PFSK-1 (cell line): ENCODE results near the gene GNG8.

Experiments
- FOXP2 ChIP-seq: optimal IDR thresholded peaks from 2 replicates; pipeline ENCODE3; 2011; ENCODE audit warnings: borderline replicate concordance, control low read depth, inconsistent platforms; ENCODE audit not compliant: insufficient read depth; ENCODE audit errors: extremely low read length, extremely low read depth
- POLR2AphosphoS5 ChIP-seq: IDR thresholded peaks from 2 replicates; pipeline ENCODE4 v1.6.1; 2012; ENCODE audit warnings: low read depth, mild to moderate bottlenecking, control low read depth, low read length, moderate library complexity
- REST ChIP-seq, 2 experiments: IDR thresholded peaks; 2 replicates each; pipeline versions ENCODE4 v1.6.1 to v1.8.0; 2011 to 2012; ENCODE audit warnings: low read depth in 2 of 2, low read length in 2 of 2, control low read depth in 1 of 2, inconsistent platforms in 1 of 2, mild to moderate bottlenecking in 1 of 2, moderate library complexity in 1 of 2; ENCODE audit not compliant: insufficient read depth in 1 of 2
- SIN3A ChIP-seq: IDR thresholded peaks from 2 replicates; pipeline ENCODE4 v1.6.1; 2012; ENCODE audit warnings: mild to moderate bottlenecking, low read length, moderate library complexity, borderline replicate concordance; ENCODE audit not compliant: insufficient read depth
- TAF1 ChIP-seq: IDR thresholded peaks from 2 replicates; pipeline ENCODE4 v1.6.1; 2012; ENCODE audit warnings: low read length, control low read depth, borderline replicate concordance; ENCODE audit not compliant: insufficient read depth

The GNG8 gene

GRCh38 chr19:46618670-46619231 lies 17.3 kb downstream of the GNG8 start:
- no peak for TF ChIP-seq POLR2AphosphoS5
- TF ChIP-seq REST (IDR thresholded peaks at IDR 0.05; ENCODE audit: insufficient read depth in 1 of 2, low read depth in 2 of 2, low read length in 2 of 2): no peak
- TF ChIP-seq TAF1: no peak
- no peak for TF ChIP-seq FOXP2
- no peak for TF ChIP-seq SIN3A

GRCh38 chr19:46617601-46618000 lies 18.4 kb downstream of the GNG8 start:
- TF ChIP-seq POLR2AphosphoS5 (no peak), FOXP2 (no peak), TAF1 (no peak), SIN3A (no peak), REST (IDR thresholded peaks at IDR 0.05; ENCODE audit: insufficient read depth in 1 of 2, low read depth in 2 of 2, low read length in 2 of 2) (no peak)

- TF ChIP-seq TAF1: no peak
- TF ChIP-seq REST (IDR thresholded peaks at IDR 0.05; ENCODE audit: insufficient read depth in 1 of 2, low read depth in 2 of 2, low read length in 2 of 2): no peak
- TF ChIP-seq FOXP2: no peak
- TF ChIP-seq SIN3A: no peak
These were observed 19.2 kb downstream of the GNG8 start for GRCh38 chr19:46616631-46617322.

- no peak for TF ChIP-seq FOXP2
- no peak for TF ChIP-seq SIN3A
- TF ChIP-seq POLR2AphosphoS5: no peak
- TF ChIP-seq TAF1: no peak
- no peak for TF ChIP-seq REST (IDR thresholded peaks at IDR 0.05; ENCODE audit: insufficient read depth in 1 of 2, low read depth in 2 of 2, low read length in 2 of 2)
These were observed 20.0 kb downstream of the GNG8 start for GRCh38 chr19:46615966-46616365.
